SK-N-SH treated with all-trans-retinoic acid at 6 μM for 48 hours (cell line): Measurements from ENCODE around the gene CD52.

Experiments used
- ESRRG ChIP-seq: fragments of 250-450 bp; sonication (Bioruptor Pico); IDR thresholded peaks from 2 replicates; pipeline ENCODE4 v1.6.1; 2021; ENCODE audit warnings: mild to moderate bottlenecking
- GLIS3 ChIP-seq: fragments of 250-450 bp; sonication (Bioruptor Pico); IDR thresholded peaks from 2 replicates; pipeline ENCODE4 v1.5.0; 2020; ENCODE audit warnings: mild to moderate bottlenecking, moderate library complexity
- OSR1 ChIP-seq: fragments of 250-450 bp; sonication (Bioruptor Pico); IDR thresholded peaks from 2 replicates; pipeline ENCODE4 v1.8.0; 2022; ENCODE audit warnings: moderate library complexity, mild to moderate bottlenecking, inconsistent platforms
- RARB ChIP-seq: fragments of 250-450 bp; sonication (Bioruptor Pico); IDR thresholded peaks from 2 replicates; pipeline ENCODE4 v1.8.0; 2021; ENCODE audit warnings: mild to moderate bottlenecking, moderate library complexity
- SNAI2 ChIP-seq: fragments of 250-450 bp; sonication (Bioruptor Pico); IDR thresholded peaks from 2 replicates; pipeline ENCODE4 v1.5.0; 2020; ENCODE audit warnings: mild to moderate bottlenecking, moderate library complexity
- TOX ChIP-seq: fragments of 250-450 bp; sonication (Bioruptor Pico); IDR thresholded peaks from 2 replicates; pipeline ENCODE4 v1.8.0; 2021; ENCODE audit warnings: mild to moderate bottlenecking, moderate library complexity, borderline replicate concordance
- ZC3H10 ChIP-seq: fragments of 250-450 bp; sonication (Bioruptor Pico); IDR thresholded peaks from 2 replicates; pipeline ENCODE4 v1.5.1; 2021; ENCODE audit warnings: mild to moderate bottlenecking, moderate library complexity
- ZFP3 ChIP-seq: fragments of 250-450 bp; sonication (Bioruptor Pico); IDR thresholded peaks from 2 replicates; pipeline ENCODE4 v1.5.0; 2020; ENCODE audit warnings: mild to moderate bottlenecking, moderate library complexity
- ZFP30 ChIP-seq: fragments of 450-650 bp; formaldehyde crosslinking; IDR thresholded peaks from 2 replicates; pipeline ENCODE4 v1.5.0; 2022; ENCODE audit warnings: mild to moderate bottlenecking, moderate library complexity
- ZNF565 ChIP-seq: fragments of 450-650 bp; formaldehyde crosslinking; conservative IDR thresholded peaks from 2 replicates; pipeline ENCODE4 v1.5.0; 2020; ENCODE audit warnings: low read depth, mild to moderate bottlenecking, moderate library complexity
- TF ChIP-seq, protein P1 (sequence below): fragments of 250-450 bp; sonication (Bioruptor Pico); IDR thresholded peaks from 2 replicates; pipeline ENCODE4 v1.8.0; 2020; ENCODE audit warnings: mild to moderate bottlenecking, moderate library complexity, borderline replicate concordance
- TF ChIP-seq, protein P2 (sequence below): fragments of 250-450 bp; sonication (Bioruptor Pico); IDR thresholded peaks from 2 replicates; pipeline ENCODE4 v1.5.1; 2021; ENCODE audit warnings: mild to moderate bottlenecking, moderate library complexity
- TF ChIP-seq, protein P3 (sequence below): fragments of 250-450 bp; sonication (Bioruptor Pico); IDR thresholded peaks from 2 replicates; pipeline ENCODE4 v1.5.0; 2020; ENCODE audit warnings: mild to moderate bottlenecking, moderate library complexity

DNA sequence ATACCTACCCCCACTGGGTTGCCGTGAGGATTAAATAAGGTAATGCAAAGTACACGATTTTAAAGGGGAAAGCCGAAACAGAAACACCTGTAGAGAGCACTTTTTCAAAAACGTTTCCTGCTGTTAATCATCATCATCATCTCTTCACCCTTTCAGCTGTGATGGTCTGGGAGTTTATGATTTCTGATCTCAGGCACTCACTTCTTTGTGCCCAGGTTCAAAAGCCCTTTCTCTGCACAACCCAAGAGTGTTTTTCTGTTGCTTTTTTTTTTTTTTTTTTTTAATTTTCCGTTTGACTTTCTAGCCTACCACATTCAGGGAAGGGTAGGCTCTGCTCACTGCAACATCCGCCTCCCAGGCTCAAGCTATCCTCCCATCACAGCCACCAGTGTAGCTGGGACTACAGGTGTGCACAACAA lies 10.4 kb upstream of the CD52 start:
- no peak for TF ChIP-seq OSR1 (CRISPR knock-in tag)
- TF ChIP-seq ZFP3 (CRISPR knock-in tag) = no peak
- TF ChIP-seq ZNF565 (CRISPR knock-in tag) = no peak
- no peak for TF ChIP-seq TOX (CRISPR knock-in tag)
- TF ChIP-seq, protein P1, sequence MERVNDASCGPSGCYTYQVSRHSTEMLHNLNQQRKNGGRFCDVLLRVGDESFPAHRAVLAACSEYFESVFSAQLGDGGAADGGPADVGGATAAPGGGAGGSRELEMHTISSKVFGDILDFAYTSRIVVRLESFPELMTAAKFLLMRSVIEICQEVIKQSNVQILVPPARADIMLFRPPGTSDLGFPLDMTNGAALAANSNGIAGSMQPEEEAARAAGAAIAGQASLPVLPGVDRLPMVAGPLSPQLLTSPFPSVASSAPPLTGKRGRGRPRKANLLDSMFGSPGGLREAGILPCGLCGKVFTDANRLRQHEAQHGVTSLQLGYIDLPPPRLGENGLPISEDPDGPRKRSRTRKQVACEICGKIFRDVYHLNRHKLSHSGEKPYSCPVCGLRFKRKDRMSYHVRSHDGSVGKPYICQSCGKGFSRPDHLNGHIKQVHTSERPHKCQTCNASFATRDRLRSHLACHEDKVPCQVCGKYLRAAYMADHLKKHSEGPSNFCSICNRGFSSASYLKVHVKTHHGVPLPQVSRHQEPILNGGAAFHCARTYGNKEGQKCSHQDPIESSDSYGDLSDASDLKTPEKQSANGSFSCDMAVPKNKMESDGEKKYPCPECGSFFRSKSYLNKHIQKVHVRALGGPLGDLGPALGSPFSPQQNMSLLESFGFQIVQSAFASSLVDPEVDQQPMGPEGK (CRISPR knock-in tag) = no peak
- TF ChIP-seq ESRRG = no peak
- TF ChIP-seq ZC3H10 (CRISPR knock-in tag) = no peak
- no peak for TF ChIP-seq RARB (CRISPR knock-in tag)
- no peak for TF ChIP-seq ZFP30 (CRISPR knock-in tag)
- TF ChIP-seq, protein P2, sequence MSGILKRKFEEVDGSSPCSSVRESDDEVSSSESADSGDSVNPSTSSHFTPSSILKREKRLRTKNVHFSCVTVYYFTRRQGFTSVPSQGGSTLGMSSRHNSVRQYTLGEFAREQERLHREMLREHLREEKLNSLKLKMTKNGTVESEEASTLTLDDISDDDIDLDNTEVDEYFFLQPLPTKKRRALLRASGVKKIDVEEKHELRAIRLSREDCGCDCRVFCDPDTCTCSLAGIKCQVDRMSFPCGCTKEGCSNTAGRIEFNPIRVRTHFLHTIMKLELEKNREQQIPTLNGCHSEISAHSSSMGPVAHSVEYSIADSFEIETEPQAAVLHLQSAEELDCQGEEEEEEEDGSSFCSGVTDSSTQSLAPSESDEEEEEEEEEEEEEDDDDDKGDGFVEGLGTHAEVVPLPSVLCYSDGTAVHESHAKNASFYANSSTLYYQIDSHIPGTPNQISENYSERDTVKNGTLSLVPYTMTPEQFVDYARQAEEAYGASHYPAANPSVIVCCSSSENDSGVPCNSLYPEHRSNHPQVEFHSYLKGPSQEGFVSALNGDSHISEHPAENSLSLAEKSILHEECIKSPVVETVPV (CRISPR knock-in tag) = no peak
- TF ChIP-seq GLIS3 (CRISPR knock-in tag) = no peak
- TF ChIP-seq, protein P3, sequence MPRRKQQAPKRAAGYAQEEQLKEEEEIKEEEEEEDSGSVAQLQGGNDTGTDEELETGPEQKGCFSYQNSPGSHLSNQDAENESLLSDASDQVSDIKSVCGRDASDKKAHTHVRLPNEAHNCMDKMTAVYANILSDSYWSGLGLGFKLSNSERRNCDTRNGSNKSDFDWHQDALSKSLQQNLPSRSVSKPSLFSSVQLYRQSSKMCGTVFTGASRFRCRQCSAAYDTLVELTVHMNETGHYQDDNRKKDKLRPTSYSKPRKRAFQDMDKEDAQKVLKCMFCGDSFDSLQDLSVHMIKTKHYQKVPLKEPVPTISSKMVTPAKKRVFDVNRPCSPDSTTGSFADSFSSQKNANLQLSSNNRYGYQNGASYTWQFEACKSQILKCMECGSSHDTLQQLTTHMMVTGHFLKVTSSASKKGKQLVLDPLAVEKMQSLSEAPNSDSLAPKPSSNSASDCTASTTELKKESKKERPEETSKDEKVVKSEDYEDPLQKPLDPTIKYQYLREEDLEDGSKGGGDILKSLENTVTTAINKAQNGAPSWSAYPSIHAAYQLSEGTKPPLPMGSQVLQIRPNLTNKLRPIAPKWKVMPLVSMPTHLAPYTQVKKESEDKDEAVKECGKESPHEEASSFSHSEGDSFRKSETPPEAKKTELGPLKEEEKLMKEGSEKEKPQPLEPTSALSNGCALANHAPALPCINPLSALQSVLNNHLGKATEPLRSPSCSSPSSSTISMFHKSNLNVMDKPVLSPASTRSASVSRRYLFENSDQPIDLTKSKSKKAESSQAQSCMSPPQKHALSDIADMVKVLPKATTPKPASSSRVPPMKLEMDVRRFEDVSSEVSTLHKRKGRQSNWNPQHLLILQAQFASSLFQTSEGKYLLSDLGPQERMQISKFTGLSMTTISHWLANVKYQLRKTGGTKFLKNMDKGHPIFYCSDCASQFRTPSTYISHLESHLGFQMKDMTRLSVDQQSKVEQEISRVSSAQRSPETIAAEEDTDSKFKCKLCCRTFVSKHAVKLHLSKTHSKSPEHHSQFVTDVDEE (CRISPR knock-in tag) = no peak
- TF ChIP-seq SNAI2 = no peak
